Skeletal muscle tissue (tissue), 4 donors: ENCODE results near the gene CDH19. TPM values are rescaled to one million over a fixed set of nuclear protein-coding genes. Genes with fewer than 3 reads are reported as not detected.

ENCODE experiments used
- H3K27ac ChIP-seq: one replicate; pipeline ENCODE4 v1.7.0; 2013; ENCODE audit warnings: mild to moderate bottlenecking, low read depth, low read length, inconsistent platforms
- H3K27me3 ChIP-seq, 3 donors: one replicate each; pipeline ENCODE4 v1.7.0; 2013; ENCODE audit warnings: low read length in 3 of 3; ENCODE audit not compliant: control insufficient read depth in 3 of 3, insufficient read depth in 3 of 3
- H3K36me3 ChIP-seq, 3 donors: one replicate each; pipeline ENCODE4 v1.7.0; 2013; ENCODE audit warnings: low read length in 3 of 3; ENCODE audit not compliant: control insufficient read depth in 3 of 3, insufficient read depth in 3 of 3
- H3K4me1 ChIP-seq, 3 donors: one replicate each; pipeline ENCODE4 v1.7.0; 2013; ENCODE audit warnings: low read length in 3 of 3, mild to moderate bottlenecking in 3 of 3; ENCODE audit not compliant: control insufficient read depth in 3 of 3, insufficient read depth in 3 of 3
- H3K4me3 ChIP-seq, 3 donors: one replicate each; pipeline ENCODE4 v1.7.0; 2013; ENCODE audit warnings: low read length in 3 of 3
- H3K9ac ChIP-seq, 3 donors: one replicate each; pipeline ENCODE4 v1.7.0; 2013; ENCODE audit warnings: low read length in 3 of 3, mild to moderate bottlenecking in 3 of 3, moderate library complexity in 2 of 3, low read depth in 1 of 3
- H3K9me3 ChIP-seq, 3 donors: one replicate each; pipeline ENCODE4 v1.7.0; 2013; ENCODE audit warnings: low read length in 3 of 3; ENCODE audit not compliant: control insufficient read depth in 3 of 3
- total RNA-seq: library from RNA; depleted of rRNA; stranded (reverse); fragments of >200 nt; gene quantifications from one replicate; pipeline ENCODE4 v1.2.3, GENCODE V29; 2014
- donor health status: Osteomylitis.

Gene CDH19
- total RNA-seq, 1 donor from 2014 or later = 3.1 TPM

DNA sequence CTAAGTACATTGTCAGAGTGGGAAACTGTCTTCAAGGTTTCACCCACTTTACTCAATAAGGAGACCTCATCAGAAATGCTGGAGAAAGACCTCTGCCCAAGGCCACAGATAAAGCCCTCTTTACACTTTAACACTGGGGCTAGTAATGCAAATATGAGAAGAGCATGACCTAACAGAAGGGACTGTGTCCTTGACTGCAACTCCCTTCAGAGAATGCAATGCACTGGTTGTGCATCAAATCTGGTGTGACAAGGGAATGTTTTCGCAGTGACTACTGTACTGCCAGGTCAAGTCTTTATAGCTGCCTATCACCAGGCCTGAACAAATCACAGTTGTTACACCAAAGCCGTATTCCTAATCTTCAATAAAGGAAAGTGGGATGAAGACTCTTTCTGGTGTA, 28.6 kb downstream of the CDH19 start:
- Histone ChIP-seq H3K4me3 (no peak overlapping the region), H3K27me3 (no peaks in the 10 kb centered on the region), H3K9ac (no peak overlapping the region), H3K4me1 (no peaks in the 10 kb centered on the region), H3K36me3 (no peaks in the 10 kb centered on the region), H3K9me3 (no peaks in the 10 kb centered on the region), H3K27ac (no peak overlapping the region)

DNA sequence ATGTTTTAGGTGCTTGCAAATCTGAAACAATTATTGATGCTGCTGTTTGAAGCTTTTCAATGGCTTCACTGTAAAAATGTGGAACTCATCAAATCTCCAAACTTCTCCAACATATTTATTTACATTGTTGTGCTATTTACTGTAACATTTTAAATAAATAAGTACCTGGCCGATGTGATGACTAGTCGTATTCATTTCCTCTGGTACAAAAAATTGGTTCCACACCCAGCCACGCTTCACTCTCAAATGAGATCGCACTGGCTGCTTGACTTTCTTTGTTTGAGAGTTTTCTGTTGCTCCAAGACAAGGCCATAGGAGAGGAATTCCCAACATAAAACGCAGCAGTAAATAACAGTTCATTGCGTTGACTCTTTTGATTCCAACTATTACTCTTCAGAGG, 32.0 kb downstream of the CDH19 start:
- Histone ChIP-seq H3K4me1 (no peaks in the 10 kb centered on the region), H3K9ac (no peak overlapping the region), H3K27ac (no peak overlapping the region), H3K4me3 (no peak overlapping the region), H3K36me3 (no peaks in the 10 kb centered on the region), H3K9me3 (no peaks in the 10 kb centered on the region), H3K27me3 (no peaks in the 10 kb centered on the region)

DNA sequence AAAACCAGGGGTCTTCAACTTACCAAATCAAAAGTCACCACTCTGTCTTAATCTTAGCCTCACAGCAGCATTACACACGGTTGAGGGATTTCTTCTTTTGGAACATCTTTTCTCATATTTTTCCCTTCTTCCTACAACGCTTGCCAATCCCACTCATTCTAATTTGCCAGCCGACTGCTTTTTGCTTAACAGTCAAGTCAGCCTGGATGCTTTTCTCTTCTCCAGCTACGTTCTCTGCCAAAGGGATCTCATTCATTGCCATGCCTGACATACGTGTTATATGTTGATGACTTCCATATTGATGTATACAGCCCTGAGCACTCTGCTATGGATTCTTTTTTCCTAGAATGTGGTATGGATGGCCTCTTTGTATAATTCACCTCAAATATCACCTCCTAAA, 37.3 kb downstream of the CDH19 start:
- H3K9ac ChIP-seq = no peak overlapping the region
- H3K4me1 ChIP-seq = no peaks in the 10 kb centered on the region

DNA sequence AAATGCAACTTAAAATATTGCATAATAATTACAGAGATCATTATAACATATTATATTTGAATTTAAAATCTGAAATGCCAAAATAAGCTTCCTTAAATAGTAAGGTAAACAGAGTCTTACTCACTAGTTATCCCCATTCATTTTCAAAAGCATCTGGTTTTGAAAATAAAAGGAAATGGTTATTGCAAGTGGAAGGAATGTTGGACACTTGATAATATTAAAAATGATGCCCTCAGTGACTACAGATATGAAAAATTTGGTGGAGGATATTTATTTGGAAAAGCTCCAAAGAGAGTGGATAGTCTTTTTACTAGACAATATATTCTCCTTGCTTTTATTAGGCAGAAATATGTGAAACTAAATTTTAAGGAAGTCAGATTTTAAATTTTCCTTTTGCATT, 39.7 kb downstream of the CDH19 start:
- H3K4me3 ChIP-seq = no peak overlapping the region
- H3K9ac ChIP-seq = no peak overlapping the region
- H3K27me3 ChIP-seq = no peaks in the 10 kb centered on the region
- no peaks in the 10 kb centered on the region for H3K4me1 ChIP-seq
- H3K27ac ChIP-seq = no peak overlapping the region
- H3K9me3 ChIP-seq = no peaks in the 10 kb centered on the region
- no peaks in the 10 kb centered on the region for H3K36me3 ChIP-seq

More for the DNA sequence above, 37.3 kb downstream of the CDH19 start:
- Histone ChIP-seq H3K27me3 (no peaks in the 10 kb centered on the region), H3K4me3 (no peak overlapping the region), H3K27ac (no peak overlapping the region), H3K36me3 (no peaks in the 10 kb centered on the region), H3K9me3 (no peaks in the 10 kb centered on the region)

DNA sequence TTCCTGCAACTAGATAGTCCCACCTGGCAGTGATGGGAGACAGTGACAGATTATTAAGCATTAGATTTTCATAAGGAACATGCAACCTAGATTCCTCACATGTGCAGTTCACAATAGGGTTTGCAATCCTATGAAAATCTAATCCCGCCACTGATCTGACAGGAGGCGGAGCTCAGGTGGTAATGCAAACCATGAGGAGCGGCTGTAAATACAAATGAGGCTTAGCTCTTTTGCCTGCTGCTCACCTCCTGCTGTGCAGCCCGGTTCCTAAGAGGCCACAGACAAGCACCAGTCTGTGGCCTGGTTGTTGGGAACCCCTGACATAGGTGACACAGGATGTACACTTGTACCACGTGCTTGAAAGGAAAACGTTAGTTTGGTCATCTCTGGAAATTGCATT, 41.6 kb downstream of the CDH19 start:
- H3K4me3 ChIP-seq = no peak overlapping the region
- no peaks in the 10 kb centered on the region for H3K9me3 ChIP-seq
- no peaks in the 10 kb centered on the region for H3K36me3 ChIP-seq
- no peak overlapping the region for H3K27ac ChIP-seq
- H3K4me1 ChIP-seq = no peaks in the 10 kb centered on the region
- no peaks in the 10 kb centered on the region for H3K27me3 ChIP-seq
- no peak overlapping the region for H3K9ac ChIP-seq

DNA sequence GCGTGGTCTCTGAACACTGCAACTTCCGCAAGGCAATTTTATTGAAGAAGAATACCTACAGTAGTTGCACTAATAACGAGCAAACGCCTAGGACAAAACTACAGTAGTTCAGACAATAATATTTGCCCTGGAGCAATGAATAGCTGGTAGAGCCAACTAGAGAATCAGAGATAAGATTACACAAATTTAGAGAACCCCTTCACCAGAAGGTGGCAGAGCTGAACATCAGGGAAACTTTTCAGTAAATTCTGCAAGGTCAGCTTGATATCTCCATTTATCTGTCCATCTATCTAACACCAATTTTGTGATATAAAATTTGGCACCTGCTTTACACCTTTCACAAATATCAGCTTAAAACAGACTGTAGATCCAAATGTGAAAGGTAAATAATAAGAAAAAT, 43.8 kb downstream of the CDH19 start:
- Histone ChIP-seq H3K27me3 (no peaks in the 10 kb centered on the region), H3K4me3 (no peak overlapping the region), H3K4me1 (no peaks in the 10 kb centered on the region), H3K9me3 (no peaks in the 10 kb centered on the region), H3K27ac (no peak overlapping the region), H3K9ac (no peak overlapping the region), H3K36me3 (no peaks in the 10 kb centered on the region)

DNA sequence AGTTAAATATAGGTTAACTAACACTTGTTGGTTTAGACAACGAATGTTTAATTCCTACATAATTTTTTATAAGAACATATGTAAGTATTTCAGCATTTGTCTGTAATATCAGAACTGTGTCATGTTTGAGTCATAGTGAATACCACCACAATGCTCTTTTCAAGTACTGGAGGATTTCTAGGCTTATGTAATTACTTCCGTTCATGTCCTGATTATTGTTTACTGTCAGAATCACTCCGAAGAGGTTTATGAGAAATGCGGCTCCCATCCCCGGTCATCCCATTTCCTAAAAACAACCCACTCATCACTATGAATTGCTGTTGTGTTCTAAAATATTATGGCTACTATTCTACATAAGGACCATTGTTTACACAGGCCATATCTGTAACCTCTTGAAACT, 45.1 kb downstream of the CDH19 start:
- Histone ChIP-seq H3K27me3 (no peaks in the 10 kb centered on the region), H3K4me3 (no peak overlapping the region), H3K36me3 (no peaks in the 10 kb centered on the region), H3K9ac (no peak overlapping the region), H3K9me3 (no peaks in the 10 kb centered on the region), H3K27ac (no peak overlapping the region), H3K4me1 (no peaks in the 10 kb centered on the region)

DNA sequence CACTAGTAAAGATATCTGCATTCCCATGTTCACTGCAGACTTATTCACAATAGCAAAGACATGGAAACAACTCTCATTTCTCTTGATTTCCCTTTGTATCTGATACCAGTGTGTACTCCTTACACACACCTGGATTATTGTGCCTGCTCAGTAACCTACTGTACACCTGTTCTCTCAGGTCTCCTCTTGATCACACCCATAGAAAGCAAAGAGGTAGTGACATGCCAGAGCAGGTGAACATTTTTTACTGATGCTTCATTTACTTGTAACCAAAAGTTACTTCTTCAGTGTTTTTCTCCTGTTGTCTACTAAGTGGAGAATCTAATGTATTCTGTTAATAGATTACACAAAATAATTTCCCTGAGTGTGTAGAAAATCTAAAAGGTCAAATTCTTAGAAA, 46.8 kb downstream of the CDH19 start:
- no peak overlapping the region for H3K4me3 ChIP-seq
- no peaks in the 10 kb centered on the region for H3K4me1 ChIP-seq
- H3K9me3 ChIP-seq = no peaks in the 10 kb centered on the region
- H3K36me3 ChIP-seq = no peaks in the 10 kb centered on the region
- H3K27me3 ChIP-seq = no peaks in the 10 kb centered on the region
- H3K27ac ChIP-seq = no peak overlapping the region
- no peak overlapping the region for H3K9ac ChIP-seq

DNA sequence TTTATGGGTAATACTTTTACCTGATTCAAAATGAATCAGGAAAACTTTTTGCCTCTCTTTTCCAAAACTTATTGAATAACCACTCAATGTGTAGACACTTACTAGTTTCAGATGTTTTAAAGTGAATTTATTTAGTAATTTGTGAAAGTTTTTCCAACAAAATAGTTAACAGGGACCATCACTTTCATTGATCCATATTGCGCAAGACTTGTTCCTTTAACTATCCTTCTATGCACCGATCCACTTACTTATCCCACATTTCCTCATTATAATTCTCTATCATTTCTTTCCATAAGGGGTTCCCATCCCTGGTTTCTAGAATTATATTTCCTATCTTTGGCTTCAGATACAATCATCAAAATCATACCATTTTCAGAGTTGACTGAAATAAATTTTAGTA, 48.3 kb downstream of the CDH19 start:
- H3K9me3 ChIP-seq = no peaks in the 10 kb centered on the region
- no peak overlapping the region for H3K4me3 ChIP-seq
- no peaks in the 10 kb centered on the region for H3K36me3 ChIP-seq
- H3K4me1 ChIP-seq = no peaks in the 10 kb centered on the region
- H3K9ac ChIP-seq = no peak overlapping the region
- H3K27ac ChIP-seq = no peak overlapping the region
- no peaks in the 10 kb centered on the region for H3K27me3 ChIP-seq

DNA sequence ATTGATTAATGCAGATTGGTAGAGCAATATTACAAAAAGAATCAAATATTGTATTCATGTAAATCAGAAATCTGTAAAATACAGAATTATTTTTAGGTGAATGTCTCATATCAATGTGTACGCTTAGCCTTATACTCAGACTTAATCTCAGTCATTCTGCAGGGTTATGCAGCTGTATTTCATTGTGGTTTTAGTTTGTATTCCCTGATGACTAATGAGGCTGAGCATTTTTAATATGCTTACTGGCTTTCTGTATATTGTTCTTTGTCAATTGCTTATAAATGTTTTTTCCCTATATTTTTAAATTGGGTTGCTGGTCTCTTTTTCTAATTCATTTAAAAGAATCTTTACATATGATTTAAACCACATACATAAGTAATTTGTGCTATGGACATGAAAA, 50.1 kb downstream of the CDH19 start:
- H3K27ac ChIP-seq = no peak overlapping the region
- no peaks in the 10 kb centered on the region for H3K27me3 ChIP-seq
- no peaks in the 10 kb centered on the region for H3K4me1 ChIP-seq
- no peak overlapping the region for H3K4me3 ChIP-seq
- H3K9me3 ChIP-seq = no peaks in the 10 kb centered on the region
- H3K36me3 ChIP-seq = no peaks in the 10 kb centered on the region
- H3K9ac ChIP-seq = no peak overlapping the region

DNA sequence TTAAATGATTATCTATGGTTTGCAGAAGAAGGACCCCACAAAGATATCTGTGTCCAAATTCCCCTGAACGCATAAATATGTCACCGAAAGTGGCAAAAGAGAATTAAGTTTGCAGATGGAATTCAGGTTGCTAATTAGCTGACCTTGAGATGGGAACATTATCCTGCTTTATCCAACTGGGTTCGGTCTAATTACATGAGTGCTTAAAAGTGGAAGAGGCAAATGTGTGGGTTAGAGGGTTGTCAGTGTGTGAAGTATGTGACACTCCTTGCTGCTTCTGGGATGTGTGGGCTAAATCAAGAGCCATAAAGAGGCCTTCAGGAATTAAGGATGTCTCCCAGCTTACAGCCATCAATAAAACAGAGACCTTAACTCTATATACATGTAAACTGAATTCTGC, 53.5 kb downstream of the CDH19 start:
- no peak overlapping the region for H3K4me3 ChIP-seq
- no peak overlapping the region for H3K9ac ChIP-seq
- H3K36me3 ChIP-seq = no peaks in the 10 kb centered on the region
- no peaks in the 10 kb centered on the region for H3K9me3 ChIP-seq
- no peak overlapping the region for H3K27ac ChIP-seq
- H3K27me3 ChIP-seq = no peaks in the 10 kb centered on the region
- no peaks in the 10 kb centered on the region for H3K4me1 ChIP-seq
